ENCODE results near the gene POLD2.

The POLD2 gene

DNA sequence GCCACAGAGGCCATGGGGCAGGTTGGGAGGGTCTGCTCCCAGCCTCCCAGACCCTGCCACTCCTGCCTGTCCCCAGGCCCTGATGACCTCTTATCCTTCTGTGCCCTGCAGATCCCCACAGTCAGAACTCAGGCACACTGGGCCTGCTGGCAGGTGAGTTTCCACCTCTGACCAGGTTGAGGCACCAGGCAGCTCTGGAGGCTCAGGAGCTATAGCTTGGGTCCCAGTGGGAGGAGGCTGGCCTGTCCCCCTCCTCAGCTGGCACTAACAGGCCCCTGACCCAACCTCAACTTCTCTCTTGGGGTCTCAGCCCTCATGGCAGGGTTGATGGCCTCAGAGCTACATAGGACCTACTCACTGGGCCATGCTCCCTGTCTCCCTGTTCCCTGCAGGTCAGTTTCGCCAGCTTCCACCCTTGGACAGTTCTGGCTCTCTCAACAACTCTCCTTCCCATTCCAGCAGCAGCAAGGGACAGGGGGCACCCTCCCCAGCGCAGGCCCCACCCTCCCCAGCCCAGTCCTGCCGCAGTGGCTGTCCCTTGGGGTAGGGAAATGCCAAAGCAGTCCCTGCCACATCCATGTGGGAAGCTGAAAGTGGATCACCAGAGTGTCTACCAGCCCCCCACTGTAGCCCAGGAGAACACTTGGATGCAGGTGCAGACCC, 21.9 kb downstream of the POLD2 start:
- no peak for DNase-seq

DNA sequence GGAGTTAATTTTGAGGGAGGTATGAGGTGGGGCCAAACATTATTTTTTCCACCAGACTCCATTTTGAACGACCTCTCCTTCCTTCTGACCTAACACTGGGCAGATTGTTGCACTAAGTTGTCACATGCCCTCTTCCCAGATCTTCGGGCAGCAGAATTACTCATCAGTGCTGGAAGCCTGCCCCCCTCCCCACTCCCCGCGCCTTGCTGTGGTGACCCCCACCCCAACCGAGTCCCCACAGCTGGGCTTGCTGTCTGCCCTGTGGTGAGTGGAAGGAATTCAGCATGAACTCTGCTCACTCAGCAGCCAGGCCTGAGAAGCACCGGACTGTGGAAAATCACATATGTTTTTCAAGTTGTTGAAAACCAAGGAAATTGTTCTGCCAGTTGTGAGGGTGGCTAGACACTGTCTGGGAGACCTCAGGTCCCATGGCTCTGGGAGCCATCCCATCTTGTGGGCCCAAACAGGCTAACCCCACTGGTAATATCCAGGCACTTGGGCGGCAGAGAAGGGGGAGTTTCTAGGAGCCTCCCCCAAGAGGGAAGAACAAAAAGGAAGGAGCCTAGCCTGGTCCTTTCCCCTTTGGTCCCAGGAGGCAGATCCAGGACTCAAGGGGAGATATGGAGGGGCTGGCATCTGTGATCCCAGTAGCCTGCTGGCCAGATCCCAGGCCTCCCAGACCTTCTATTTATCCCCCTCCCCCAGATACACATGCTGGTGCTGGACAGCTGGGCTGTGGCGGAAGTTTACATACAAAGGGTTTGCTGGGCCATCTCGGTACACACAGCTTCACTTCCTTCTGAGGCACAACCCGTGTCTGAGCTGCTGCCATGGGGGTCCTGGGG, 22.7 kb downstream of the POLD2 start:
- no peak for DNase-seq

DNA sequence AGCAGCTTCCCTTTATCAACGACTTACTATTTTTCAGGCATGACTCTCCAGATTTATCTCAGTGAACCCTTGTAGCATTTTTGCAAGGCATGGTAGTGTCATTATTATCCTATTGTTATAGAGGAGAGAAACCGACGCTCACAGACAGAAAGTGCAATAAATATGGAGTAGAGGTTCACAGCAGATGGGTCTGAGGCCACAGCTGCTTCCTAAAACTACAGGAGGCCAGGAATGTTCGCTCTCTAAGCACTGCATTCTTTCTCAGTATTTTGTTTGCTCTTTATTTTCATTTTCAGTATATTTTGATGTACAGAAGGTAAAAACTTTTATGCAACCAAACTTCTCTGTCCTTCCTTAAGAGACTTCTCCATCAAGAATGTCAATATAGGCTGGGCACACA, 23.7 kb downstream of the POLD2 start:
- no peak for DNase-seq

DNA sequence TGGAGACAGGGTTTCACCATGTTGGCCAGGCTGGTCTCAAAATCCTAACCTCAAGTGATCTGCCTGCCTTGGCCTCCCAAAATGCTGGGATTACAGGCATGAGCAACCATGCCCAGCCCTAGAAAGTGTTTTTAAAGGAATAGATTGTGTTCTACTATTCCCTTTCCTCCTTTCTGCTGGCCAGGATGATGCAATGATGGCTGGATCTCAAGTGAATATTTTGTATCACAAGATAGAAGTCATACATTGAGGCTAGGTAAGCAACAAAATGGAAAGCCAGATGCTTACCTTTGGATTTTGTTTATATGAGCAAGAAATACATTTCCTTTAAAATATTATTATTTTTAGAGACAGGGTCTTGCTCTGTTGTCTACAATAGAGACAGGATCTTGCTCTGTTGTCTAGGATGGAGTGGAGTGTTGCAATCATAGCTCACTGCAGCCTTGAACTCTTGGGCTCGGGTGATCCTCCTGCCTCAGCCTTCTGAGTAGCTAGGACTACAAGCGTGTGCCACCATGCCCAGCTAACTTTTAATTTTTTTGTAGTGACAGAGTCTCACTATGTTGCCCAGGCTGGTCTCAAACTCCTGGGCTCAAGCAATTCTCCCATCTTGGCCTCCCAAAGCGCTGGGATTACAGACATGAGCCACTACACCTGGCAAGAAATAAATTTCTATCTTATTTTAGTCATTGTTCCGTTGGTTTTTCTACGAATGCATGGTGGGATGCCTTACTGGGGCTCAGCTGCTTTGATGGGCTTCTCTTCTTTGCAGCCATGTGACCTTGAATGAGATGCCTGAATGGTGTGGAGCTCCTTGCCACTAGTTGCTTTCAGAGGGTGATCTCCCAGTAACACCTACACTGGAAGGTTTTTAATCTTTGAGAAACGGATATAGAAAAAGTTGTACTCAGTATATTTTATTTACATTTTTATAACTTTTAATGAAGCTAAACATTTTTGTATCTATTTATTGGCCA, 25.0 kb downstream of the POLD2 start:
- no peak for DNase-seq

DNA sequence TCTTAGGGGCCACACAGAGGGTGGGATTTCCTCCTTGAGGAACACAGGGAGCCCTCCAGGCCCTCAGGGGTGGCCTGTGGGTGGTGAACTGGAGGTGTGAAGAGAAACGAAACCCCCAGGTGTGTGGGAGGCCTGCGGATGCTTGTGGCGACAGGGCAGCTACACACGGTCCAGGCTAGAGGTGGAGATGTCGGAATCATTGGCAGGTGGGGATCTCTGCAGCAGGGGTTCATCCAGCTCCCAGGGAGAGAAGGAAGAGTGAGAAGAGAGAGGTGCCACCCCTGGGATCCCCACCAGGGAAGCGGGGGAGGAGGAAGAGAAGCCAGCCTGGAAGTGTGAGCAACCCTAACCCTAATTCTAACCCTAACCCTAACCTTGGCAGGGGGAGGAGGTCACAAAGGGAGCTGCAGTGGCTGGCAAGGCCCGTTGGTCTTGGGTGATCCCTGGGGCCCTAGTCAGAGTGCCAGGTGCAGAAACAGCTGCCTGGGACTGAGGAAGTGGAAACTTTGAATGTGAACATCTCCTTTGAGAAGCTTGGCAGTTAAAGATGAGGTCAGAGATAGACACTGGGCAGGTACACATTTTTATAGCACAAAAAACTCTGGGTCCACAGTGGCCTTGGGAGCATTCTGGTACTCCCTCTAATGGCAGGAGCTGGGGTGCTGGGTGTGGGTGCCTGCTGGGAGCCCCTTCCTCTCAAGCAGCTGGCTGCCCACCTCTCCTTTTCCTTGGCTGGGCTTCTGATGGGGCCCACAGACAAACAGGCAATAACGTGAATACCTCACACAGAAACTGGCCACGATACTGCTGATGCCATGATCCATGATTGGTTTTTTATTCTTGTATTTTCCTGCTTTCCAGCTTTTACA, 26.1 kb downstream of the POLD2 start:
- no peak for DNase-seq

DNA sequence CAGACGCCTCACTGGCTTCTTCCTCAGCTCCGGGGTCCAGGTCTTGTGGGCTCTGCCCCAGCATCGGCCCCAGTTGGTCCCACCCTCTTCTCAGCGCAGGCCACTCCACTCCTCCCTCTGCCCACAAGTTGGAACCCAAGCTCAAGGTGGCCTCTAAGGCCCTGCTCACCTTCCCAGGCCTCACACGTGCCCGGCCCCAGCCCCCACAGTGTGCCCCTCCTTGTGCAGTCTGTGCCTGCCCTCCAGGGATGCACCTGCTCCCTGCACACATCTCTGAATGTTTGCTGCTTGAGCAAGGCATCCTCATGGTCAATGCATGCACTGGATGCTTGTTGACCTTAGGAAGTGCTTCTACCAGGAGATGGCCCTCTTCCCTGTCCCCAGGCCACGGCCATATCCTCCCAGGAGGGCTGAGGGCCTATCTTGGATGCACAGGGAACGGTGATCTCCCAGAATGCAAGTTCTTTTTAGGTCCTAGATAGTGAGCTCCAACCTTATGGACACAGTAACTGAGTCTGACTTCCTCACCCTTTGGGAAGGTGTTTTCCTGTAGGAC, 26.9 kb downstream of the POLD2 start:
- DNase-seq: no peak

DNA sequence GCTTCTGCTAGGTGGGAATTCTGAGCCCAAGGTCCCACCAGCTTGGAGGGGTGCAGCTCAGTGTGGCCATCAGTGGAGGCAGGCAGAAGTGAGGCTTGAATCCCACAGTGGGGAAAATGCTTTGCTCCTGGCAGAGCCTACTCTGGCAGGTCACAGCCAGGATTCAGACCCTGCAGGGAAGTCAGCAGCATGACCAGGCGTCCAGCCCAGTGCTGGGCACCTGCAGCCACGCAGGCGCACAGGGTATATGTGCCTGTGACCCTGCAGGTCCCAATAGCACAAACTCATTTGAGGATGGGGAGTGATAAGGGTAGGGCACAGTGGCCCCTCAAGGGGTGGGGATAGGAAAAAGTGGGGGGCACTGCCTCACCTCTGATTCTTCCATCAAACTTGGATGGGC, 27.6 kb downstream of the POLD2 start:
- DNase-seq: no peak

DNA sequence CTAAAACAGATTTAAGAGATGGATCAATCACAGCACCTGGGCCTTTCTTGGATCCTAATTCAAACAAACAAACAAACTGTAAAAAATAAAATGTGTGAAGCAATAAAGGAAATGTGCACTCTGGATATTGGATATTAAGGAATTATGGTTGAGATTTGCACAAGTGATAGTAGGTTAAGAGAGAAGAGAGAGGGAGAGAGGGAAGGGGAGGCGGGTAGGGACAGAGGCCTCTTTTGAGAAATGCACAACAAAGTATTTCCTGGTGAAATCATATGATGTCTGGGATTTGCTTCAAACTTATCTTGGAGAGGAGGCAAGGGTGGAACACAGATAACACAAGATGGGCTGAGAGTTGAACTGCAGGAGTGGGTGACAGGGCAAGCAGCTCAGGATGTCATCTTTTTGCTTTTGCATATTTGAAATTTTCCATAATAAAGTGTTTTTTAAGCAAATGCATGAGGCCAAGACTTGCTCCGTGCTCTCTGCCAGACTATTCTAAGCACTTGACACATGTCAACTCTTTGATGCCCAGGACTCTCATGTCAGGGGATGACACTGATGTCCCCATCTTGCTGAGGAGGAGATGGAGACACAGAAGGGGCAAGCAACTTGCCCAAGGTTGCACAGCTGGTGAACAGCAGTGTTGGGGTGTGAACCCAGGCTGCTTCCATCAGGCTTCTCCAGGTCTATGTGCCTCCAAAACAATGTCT, 28.3 kb downstream of the POLD2 start:
- DNase-seq: no peak

DNA sequence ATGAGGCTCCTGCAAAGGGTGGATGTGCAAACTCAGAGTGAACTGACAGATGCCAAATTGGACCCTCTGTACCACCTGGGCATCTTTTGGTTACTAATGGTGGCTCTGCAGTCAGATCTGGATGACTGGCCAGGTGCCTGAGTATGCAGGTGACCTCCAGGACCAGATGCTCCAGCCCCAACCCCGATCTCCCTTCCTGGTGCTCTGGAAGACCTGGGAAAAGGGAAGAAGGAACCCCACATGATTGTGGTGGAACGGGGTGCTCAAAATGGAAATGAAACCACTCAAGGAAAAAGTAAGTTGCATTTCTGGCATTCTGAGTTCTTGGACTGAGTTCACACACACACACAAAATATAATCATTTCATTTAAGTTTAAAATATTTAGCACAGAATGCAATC, 29.0 kb downstream of the POLD2 start:
- no peak for DNase-seq

DNA sequence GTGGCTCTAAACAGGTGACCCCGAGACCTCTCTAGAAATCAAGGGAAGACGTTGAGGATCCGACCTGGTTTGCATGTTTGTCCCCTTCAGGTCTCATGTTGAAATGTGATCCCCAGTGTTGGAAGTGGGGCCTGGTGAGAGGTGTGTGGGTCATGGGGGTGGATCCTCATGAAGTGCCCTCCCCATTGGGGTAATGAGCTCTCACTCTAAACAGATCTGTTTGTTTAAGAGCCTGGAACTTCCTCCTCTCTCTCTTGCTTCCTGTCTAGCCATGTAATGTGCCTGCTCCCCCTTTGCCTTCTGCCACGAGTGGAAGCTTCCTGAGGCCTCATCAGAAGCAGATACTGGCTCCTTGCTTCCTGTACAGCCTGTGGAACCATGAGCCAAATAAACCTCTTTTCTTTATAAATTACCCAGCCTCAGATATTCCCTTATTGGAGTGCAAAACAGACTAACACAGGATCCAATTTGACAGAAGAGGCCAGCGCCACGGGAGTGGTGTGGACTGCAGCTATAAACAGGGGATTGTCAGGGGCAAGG, 30.2 kb downstream of the POLD2 start:
- no peak for DNase-seq

DNA sequence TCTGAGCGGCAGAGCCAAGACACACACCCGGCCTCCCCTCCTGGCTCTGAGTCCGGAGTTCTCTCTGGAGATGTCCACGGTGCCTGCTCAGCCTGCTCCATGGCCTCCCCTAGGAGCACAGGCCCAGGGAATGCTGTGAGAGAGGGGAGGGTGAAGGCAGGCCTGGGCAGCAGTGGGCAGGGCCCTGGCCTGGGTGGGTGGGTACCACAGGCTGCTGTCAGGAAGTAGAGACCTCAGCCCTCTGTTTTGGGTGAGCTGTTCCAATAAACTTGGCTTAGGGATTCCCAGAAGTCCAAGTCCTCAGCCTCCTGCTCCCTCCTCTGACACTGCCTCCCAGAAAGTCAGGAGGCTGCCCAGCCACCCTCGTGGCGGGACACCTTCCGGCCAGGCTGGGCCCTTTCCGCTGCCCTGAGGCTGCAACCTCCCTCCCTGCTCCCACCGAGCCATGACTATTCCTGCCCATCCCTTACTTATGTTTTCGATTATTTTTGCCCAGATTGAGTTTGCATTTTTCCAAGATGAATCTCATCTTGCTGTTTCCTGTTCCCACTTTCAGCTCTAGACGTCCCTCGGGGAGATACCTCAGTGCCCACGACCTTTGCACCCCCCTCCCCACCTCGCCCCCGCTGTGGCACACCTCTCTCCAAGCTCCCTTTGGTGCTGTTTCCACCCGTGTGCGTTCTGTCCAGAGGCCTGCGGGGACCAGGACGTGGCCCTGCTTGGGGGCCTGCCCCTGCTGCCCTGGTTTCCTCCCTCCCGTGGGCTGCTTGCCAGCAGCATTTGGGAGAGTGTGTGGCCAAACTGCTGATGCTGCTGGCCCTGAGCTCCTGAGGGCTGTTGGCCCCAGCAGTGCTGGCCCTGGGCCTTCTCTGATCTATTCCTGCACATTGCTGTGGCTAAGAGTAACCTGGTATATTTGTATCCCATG, 35.2 kb downstream of the POLD2 start:
- no peak for DNase-seq

DNA sequence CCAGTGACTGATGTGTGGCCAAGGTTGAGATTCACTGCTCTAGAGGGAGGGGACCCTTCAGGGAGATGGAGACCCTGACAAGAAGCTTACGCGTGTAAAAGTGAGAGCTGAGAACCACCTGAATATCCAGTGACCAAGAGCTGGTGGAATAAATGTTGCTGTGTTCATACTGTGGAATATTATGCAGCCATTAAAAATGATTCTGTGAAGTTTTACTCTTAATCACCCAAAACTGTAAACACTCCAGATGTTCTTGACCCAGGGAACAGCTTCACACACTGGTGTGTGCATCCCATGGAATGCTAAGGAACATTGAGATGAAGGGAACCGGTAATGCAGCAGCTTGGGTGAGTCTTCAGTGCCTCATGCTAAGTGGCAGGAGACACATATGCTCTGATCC, 36.7 kb downstream of the POLD2 start:
- DNase-seq: no peak

DNA sequence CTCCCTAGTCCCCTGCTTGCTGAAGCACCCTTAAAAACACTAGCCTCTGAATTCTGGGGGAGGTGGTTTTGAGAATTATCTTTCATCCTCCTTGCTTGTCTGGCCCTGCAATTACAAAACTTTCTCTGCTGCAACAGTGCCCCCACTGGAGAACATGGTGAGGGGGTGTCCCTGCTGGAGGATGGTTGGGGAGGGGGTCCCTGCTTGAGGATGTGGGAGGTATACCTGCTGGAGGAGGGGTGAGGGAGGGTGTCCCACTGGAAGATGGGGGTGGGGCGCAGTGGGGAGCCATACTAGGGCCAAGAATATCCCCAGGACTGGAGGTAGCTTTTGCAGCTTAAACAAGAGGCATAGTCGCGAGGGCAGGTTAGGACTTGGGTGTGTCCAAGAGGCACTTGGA, 37.8 kb downstream of the POLD2 start:
- no peak for DNase-seq

DNA sequence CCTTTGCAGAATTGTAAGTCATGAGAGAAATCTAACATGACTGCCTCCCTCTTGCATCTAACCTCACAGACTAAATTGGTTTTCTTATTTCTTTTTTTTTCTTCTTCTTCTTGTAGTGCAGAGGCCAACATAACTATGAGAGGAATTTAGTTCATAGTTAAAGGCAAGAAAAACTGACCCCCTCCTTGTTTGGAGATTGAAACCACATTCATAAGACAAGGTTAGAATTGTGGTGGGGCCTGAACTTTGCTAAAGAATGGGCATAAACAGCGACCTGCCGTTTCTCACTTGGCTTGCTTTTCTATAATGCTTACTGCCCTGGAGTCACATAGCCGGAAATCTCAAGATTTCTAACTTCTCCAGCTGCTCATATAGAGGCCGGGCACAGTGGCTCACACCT, 38.6 kb downstream of the POLD2 start:
- DNase-seq: no peak

DNA sequence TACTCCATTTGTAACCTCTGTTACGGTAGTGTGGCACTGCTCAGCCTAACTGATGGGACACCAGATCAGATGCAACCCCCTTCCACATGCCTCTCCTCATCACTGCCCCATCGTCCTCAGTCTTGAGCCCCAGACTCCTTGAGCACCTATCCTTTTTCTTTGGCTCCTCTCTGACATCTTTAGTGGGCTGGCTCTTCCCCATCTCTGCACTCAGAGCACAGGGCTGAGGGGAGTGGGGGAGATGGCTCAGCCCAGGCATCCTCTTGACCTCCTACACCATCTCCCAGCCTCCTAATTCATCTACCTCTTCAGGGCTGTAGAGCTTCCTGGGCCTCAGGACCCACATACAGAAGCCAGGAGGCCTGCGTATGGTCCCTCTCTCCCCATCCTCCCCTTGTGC, 39.6 kb downstream of the POLD2 start:
- DNase-seq: no peak

DNA sequence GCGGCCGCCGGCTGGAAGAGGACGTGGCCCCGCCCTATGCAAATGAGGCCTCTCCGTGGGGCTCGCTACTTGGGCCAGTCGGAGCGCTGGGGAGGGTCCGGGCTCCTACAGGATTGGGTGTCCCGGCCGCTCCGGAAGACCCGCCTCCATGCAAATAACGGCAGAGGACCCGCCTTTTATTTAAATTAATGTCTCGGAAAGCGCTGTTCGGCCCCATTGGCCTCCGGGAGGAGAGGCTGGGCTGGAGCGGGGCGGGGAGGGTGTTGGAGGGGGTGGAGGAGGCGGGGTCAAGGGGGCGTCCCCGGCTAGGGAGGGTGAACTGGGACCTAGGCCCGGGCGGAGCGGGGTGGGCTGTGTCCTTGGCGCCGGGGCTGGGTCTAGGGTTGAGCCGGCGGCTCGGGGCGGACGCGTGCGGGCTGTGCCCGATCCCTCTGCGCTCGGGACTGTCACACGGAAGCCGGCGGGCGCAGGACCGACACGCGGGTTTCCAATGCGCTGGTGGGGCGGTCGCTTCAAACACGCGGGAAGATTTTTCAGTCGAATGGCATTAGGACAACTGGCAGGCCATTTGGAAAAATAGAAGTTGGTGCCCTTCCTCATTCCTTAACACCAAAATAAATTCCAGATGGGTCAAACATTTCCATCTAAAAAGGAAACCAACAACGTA, 40.7 kb downstream of the POLD2 start:
- DNase-seq: peak; percentile 95 to 96

DNA sequence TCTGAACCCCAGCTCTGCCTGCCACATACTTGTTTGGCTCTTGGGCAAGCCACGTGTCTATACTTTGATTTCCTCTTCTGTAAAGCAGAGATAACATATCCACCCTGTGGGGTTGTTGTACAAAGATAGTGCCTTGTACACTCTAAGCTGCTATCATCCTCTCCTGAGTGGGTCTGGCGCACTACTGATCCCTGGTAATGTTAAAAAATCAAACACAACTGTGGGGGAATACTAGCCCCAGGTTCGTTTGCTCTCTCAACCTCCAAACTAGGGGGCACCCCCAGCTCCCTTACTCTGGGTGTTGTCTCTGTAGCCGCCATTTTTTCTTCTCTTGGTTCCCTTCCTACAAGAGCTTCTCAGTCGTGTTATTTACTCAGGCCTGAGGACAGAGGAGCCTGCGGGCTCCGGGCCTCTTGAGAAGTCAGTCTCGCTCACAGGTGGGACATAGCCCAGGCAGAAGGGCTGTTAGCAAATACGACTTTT, 42.0 kb downstream of the POLD2 start:
- peak in 1 of 2 experiments; percentile 5 for DNase-seq

DNA sequence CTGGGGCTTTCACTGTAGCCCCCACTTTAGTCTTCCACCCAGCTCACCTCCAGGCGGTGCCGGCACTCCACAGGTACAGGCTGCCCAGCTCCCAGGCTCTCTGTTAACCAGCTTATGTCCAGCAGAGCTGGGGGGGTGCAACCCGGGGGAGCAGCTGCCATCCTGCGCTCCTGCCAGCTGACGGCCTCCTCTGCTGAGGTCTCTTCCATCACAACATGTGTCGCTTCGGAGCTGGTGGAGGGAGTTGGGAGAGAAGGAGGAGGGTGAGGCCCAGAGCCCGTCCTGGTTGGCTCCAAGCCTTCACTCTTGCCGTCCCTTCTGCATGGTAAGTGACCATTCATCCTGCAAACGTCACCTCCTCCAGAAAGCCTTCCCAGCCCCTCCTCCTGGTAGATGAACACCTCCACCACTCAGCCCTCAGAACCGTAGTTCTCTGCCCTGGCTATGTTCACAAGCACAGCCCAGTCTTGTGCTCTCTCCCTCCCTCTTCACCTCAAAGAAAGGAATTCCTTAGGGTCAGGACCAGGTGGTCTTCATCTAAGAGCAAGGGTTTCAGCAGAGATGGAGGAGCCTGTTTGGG, 42.6 kb downstream of the POLD2 start:
- no peak for DNase-seq

DNA sequence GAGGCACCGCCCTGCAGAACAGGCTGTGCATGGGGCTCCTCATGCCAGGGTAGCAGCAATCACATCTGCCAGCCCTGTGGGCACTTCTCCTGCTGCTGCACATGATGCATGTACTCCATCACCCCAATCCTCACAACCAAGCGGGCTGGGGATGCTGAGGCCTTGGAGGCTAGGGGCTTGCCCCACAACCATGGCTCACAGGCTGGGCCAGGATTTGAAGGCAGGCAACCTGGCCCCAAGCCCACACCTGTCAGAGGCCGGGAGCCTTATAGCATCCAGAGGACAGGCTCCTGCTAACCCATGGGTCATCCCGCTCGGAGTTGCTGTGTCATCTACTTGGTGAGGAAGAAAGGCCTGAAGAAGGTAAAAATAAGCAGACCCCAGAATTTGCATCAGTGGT, 43.2 kb downstream of the POLD2 start:
- no peak for DNase-seq

Measured in AML-193 (cell line).